Activated CD8-positive, alpha-beta memory T cell treated with anti-CD3 and anti-CD28 coated beads, Interleukin-2, amount 50 U/mL, for 4 hours (primary cell): Measurements from ENCODE around the gene ARMC9.
"Not testable (repeated sequence)": the region's sequence is repeated elsewhere in the genome, so short reads cannot be mapped to it uniquely, and the experiment has no call there.

Experiments used
- DNase-seq: peaks from one replicate; pipeline ENCODE4 v3.0.0-alpha.2; 2020

The ARMC9 gene

GRCh38 chr2:231198291-231199173 lies at the start of gene ARMC9:
TSS of gene ARMC9 (plus strand) at chr2:231198631. CDS start at chr2:231206239, 7,608 bp downstream.
- DNase-seq, result peak; percentile 80

- no peak for DNase-seq
Observed at GRCh38 chr2:231152800-231153557, 45.5 kb upstream of the ARMC9 start.

DNA sequence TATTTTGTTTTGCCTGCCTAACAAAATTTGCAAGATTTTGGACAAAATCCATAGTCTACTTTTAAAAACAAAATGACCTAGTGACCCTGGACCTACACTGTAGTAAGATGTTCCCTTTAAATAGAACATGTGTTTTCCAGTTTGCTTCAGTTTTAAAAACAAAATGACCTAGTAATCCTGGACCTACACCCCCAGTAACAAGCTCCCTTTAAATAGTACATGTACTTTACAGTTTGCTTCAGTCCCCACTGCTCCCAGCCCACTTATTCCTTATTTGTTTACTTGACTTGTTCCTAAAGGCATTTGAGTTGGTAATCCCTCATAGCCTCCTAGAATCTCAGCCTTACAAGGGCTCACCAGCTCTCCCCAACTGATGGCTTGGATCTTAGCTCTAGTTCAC lies 39.1 kb upstream of the ARMC9 start:
- no peak for DNase-seq

DNA sequence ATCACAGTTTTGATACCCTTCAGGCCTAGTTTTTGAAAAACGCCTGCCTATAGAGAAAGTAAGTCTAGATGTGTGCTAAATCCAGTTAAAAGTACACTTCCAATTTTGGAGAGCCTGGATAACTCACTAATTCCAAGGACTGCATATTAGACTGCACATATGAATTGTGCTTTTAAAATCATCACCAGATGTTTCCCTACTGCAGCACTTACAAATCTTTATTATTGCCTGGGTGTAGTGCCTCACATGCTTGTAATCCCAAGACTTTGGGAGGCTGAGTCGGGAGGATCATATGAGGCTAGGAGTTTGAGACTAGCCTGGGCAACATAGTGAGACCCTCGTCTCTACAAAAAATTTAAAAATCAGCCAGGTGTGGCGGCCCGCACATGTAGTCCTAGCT lies 37.7 kb upstream of the ARMC9 start:
- DNase-seq, result no peak

DNA sequence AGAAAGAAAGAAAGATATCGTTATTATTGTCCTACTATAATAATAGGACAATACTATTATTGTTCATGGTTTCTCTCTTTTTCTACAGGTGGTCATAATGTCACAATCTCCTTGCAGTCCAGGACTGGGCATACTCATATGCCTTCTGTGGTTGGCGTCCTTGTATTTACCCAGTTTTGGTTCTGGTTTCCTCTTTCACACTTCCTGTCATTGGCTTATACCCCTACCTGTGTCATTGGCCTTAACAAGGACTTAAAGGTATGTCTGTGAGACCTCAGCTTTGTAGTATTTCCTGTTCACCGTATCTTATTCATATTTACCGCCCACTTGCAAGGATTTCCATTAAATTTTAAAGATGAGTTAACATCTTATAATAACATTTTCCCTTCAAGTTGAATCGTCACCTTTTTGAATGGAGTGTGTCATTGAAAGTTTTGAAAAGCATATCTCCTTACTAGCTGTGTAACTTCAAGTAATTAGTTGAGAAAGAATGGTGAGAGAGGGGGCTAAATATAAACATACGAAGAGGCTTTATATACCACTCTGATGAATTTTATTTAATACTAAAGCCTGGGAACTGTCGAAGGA lies 37.1 kb upstream of the ARMC9 start:
- no peak for DNase-seq

DNA sequence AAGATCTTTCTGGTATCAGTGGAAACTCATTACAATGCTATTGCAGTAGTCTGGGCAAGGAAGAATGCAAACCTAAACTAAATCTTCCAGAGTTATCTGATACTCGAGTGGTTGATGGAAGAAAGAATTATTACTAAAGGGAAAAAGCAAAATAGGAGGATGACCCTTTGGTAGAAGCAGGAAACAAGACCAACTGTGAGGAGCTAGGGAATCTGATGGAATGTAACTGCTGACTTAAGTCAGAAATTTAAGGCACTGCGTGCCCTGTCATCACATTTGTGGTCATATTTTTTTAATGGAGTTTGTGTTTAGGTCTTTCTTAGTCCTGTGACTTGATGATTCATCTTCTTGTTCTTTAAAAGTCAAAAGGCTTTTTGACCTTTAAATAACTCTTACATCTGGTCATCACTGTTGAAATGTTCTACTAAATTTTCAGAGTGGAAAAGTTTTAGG lies 36.5 kb upstream of the ARMC9 start:
- DNase-seq, result no peak

GRCh38 chr2:231163011-231163410 lies 35.4 kb upstream of the ARMC9 start:
- DNase-seq, result no peak

- no peak for DNase-seq
Observed at GRCh38 chr2:231163414-231164095, 34.9 kb upstream of the ARMC9 start.

DNA sequence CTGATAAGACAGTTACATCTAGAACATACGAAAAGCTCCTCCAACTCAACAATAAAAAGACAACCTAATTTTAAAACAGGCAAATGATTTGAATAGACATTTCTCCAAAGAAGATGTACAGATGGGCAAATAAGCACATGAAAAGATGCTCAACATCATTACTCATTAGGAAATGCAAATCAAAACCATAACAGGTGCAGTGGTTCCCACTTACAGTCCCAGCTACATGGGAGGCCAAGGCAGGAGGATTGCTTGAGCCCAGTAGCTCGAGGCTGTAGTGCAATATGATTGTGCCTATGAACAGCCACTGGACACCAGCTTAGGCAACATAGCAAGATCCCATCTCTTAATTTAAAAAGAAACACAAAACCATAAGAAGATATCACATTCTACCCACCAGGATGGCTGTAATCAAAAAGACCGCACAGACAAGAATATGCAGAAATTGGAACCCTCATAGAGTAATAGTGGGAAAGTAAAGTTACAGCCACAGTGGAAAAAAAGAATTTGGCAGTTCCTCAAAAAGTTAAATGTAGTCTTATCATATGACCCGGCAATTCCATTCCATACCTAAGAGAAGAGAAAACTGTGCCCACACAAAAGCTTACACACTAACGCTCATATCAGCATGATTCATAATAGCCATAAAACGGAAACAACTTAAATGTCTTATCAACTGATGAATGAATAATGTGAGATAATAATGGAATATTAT lies 30.5 kb upstream of the ARMC9 start:
- DNase-seq, result no peak

DNA sequence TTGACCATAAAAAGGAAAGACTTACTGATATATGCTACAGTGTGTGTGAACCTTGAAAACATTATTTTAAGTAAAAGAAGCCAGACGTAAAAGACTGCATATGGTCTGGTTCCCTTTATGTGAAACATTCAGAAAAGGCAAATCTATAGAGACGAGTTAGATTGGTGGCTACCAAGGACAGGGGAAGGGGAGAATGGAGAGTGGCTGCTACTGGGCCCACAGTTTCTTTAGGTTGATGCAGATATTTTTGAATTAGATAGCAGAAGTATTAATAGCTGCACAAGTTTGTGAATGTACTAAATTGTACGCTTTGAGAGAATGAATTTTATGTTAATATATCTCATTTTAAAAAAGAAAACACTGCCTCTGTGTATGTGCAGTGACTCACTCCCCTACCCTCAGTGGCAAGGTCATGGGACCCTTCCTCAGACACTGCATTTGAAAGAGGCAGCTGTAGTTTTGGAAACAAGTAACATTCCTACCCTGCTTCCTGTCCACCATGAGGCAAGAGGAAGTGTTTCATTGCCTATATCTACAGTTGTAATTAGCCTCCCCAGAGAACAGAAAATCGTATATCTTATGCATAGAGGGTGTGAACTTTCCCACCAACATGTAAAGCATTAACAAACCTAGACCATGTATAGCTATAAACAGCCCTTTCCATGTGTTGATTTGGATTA lies 29.8 kb upstream of the ARMC9 start:
- DNase-seq, result no peak

DNA sequence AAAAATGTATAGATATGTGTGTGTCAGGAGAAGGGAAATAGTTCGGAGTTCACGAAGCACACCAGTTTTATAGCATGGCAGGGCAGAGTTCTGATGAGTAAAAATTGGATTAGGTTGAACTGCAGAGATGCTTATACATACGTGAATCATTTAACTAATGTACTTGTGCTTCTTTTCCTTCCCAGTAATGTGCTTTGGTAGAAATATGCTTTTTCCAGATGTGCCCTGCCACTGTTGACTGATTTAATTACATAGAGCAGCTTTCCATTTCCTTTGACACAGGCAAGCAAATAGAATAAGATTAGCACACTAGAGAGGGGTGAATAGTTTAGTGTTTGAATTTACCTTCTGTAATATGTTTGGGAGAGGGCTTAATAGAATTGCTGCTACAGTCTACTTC lies 28.9 kb upstream of the ARMC9 start:
- no peak for DNase-seq

DNA sequence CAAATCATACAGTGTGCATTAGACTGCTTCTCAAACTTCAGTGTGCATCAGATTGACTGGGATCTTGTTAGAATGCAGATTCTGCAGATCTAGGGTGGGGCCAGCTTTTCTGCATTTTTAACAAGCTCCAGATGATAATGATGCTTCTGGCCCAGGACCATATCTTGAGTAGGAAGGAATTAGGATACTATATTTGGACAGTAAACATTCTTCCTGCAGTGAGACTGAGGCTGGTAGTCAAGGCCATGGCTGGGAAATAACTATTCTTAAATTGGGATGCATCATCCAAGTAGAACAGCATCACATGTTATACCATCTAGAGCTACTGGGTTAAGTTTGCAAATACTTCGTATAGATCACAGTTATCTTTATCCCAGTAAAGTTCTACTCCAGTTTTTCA lies 28.4 kb upstream of the ARMC9 start:
- DNase-seq, result no peak

GRCh38 chr2:231172025-231172424 lies 26.4 kb upstream of the ARMC9 start:
- no peak for DNase-seq

DNA sequence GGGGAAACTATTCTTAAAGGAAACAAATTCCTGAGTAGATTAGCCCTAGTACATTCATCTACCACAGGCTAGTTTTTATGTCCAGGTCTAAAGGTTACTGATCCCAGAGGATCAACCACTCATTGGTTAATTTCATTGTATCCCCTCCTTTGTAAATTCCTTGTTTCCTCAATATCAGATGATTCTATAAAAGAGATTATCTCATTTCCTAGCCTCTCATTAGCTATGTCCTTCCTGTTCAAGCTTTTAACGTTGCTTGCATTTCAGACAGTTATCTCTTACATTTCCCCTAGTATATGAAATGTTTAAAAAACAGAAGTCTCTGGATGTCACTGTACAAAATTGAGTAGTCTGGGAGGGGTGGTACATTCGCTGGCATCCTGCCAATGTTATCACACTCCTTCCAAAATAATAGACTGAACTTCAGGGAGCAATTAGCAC lies 24.2 kb upstream of the ARMC9 start:
- DNase-seq, result no peak

GRCh38 chr2:231176066-231176465 lies 22.4 kb upstream of the ARMC9 start:
- no peak for DNase-seq

GRCh38 chr2:231177156-231178025 lies 21.0 kb upstream of the ARMC9 start:
- no peak for DNase-seq

GRCh38 chr2:231178805-231179204 lies 19.6 kb upstream of the ARMC9 start:
- DNase-seq, result not testable (repeated sequence)

- DNase-seq, result no peak
Observed at GRCh38 chr2:231181860-231182512, 16.4 kb upstream of the ARMC9 start.

DNA sequence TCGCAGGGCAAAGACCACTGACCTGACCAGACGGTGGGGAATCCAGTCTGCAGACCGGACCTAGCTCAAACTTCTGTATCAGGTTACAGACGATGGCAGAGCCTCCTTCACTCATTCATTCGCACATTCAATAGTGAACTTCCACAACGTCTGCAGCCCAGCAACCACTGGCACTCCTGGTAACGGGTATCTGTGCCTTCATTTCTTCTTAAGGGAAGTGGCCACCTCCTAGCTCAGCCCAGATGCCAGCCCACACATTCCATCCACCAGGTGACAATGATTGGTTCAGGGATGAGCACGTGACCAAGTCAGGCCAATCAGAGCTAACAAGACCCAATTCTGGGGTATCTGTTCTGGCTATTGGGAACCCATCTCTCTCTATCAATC lies 15.9 kb upstream of the ARMC9 start:
- DNase-seq, result no peak

GRCh38 chr2:231183851-231184250 lies 14.6 kb upstream of the ARMC9 start:
- no peak for DNase-seq
